HL-60/S4 treated with retinoic acid at 250 ng/mL for 4 days and 3 days (cell line): ENCODE measurements around the gene DPCD.
"Not testable (repeated sequence)": the region's sequence is repeated elsewhere in the genome, so short reads cannot be mapped to it uniquely, and the experiment has no call there.

Experiments used
- in situ Hi-C: fragments of 300-500 bp; cut with MboI; formaldehyde crosslinking; loops from 2 replicates; pipeline ENCODE4 v1.7.0; 2022; ENCODE audit warnings: low sequenced_read_pairs

DPCD gene

GRCh38 chr10:101617102-101617823 is 29.1 kb downstream of the DPCD start:
- in situ Hi-C loops = no loop called here

GRCh38 chr10:101617824-101618568 is 29.9 kb downstream of the DPCD start:
- in situ Hi-C loops = no loop called here

- in situ Hi-C loops = no loop called here
These were observed 30.8 kb downstream of the DPCD start for GRCh38 chr10:101618871-101619270.

GRCh38 chr10:101619983-101620382 is 31.9 kb downstream of the DPCD start:
- in situ Hi-C loops = no loop called here

GRCh38 chr10:101623528-101623927 is 35.4 kb downstream of the DPCD start:
- in situ Hi-C loops = no loop called here

GRCh38 chr10:101624526-101625102 is 36.5 kb downstream of the DPCD start:
- in situ Hi-C loops = no loop called here

GRCh38 chr10:101625821-101626412 is 37.8 kb downstream of the DPCD start:
- in situ Hi-C loops = no loop called here

- in situ Hi-C loops = no loop called here
These were observed 41.9 kb downstream of the DPCD start for GRCh38 chr10:101629837-101630632.

- in situ Hi-C loops = no loop called here
These were observed 42.5 kb downstream of the DPCD start for GRCh38 chr10:101630633-101630920.

GRCh38 chr10:101631821-101632475 is 43.8 kb downstream of the DPCD start:
- in situ Hi-C loops = no loop called here

- in situ Hi-C loops = not testable (repeated sequence)
These were observed 45.4 kb downstream of the DPCD start for GRCh38 chr10:101633510-101633909.

- in situ Hi-C loops = no loop called here
These were observed 51.2 kb downstream of the DPCD start for GRCh38 chr10:101639141-101639900.

GRCh38 chr10:101643546-101643945 is 55.4 kb downstream of the DPCD start:
- in situ Hi-C loops = no loop called here

GRCh38 chr10:101644002-101644401 is 55.9 kb downstream of the DPCD start:
- in situ Hi-C loops = no loop called here

GRCh38 chr10:101645659-101646058 is 57.5 kb downstream of the DPCD start:
- in situ Hi-C loops = no loop called here

- in situ Hi-C loops = no loop called here
These were observed 58.2 kb downstream of the DPCD start for GRCh38 chr10:101646364-101646763.

GRCh38 chr10:101647255-101647654 is 59.1 kb downstream of the DPCD start:
- in situ Hi-C loops = no loop called here

GRCh38 chr10:101649525-101650085 is 61.5 kb downstream of the DPCD start:
- in situ Hi-C loops = no loop called here

GRCh38 chr10:101650863-101651262 is 62.7 kb downstream of the DPCD start:
- in situ Hi-C loops = no loop called here
